ENCODE data around the gene ZNF8.
A peak's percentile ranks its signal among the peaks of the same experiment; 100 is the strongest.
"Not testable (repeated sequence)": the region's sequence is repeated elsewhere in the genome, so short reads cannot be mapped to it uniquely, and the experiment has no call there.

Gene ZNF8

DNA sequence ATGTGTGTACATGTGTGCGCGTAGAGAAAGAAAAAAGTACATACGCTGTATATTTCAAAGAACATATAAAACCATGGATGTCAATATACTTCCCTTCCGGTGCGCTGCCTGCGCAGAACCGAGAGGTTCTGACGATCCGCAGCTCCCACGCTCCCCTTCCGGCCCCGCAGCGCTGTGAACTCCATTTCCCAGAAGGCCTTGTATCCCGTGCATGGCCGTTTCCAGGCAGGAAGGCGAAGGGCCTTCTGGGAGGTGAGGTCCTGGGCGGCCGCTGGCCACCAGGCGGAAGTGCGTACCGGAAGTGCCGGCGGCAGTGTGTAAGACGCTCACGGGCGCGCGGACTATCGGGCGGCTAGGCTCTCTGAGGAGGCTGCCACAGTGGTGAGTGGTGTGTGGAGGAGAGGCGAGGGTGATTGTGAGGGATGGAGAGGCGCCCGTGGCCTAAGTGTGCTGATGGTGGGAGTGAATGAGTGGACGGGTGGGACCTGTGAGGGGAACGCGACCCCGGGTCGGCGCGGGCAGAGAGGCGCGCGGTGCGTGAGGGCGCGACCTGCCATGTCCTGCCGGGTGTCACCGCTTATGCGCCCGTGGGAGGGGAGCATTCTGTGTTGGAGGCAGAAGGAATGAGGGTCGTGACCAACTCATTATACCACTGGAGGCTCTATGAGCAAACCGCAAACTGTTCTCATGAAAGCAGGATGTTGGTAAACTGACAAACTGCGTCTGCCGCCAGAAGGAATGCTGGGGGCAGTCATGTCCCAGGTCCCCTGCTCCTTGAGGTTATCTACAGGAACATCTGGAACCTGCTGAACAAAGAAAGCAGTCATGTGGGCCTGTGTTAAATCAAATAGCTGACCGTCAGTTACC, 26.5 kb downstream of the ZNF8 start, which contains the start of gene ERVK3-1:
Gene ERVK3-1 (plus strand): TSS at position 313 of the 867 bp plus-strand sequence. CDS start 6,792 bp downstream, outside the sequence.
- Histone ChIP-seq H3F3A (ENCODE audit: insufficient read depth, low read length) (no peaks in the 10 kb centered on the region), H3K79me2 (ENCODE audit: low read length) (peaks cover 27% of the 10 kb centered on the region), H3K4me1 (ENCODE audit: low read length) (no peaks in the 10 kb centered on the region), H3K27ac (ENCODE audit: low read length) (peak within 1 kb of the TSS; percentile 45; the same call in 1 of the 2 replicates), H3K4me2 (ENCODE audit: low read depth, low read length) (peak within 1 kb of the TSS; percentile 78), H3K4me3 (ENCODE audit: low read length) (peak within 1 kb of the TSS; percentile 78), H3K27me3 (replicated peaks; ENCODE audit: insufficient read depth, low read length) (no peaks in the 10 kb centered on the region), H3K36me3 (replicated peaks; ENCODE audit: insufficient read depth, low read length) (peaks cover 16% of the 10 kb centered on the region; the same call in 1 of the 2 replicates), H3K9me2 (replicated peaks; ENCODE audit: insufficient read depth, low read length) (no peaks in the 10 kb centered on the region), H2AFZ (ENCODE audit: low read length) (peak within 1 kb of the TSS; percentile 89), H3K9me3 (replicated peaks; ENCODE audit: insufficient read depth, low read length) (no peaks in the 10 kb centered on the region), H3K9ac (ENCODE audit: low read length) (peak within 1 kb of the TSS; percentile 62), H4K20me1 (ENCODE audit: insufficient read depth, low read length) (no peaks in the 10 kb centered on the region)
- TF ChIP-seq CTCF (IDR thresholded peaks at IDR 0.05; ENCODE audit: low read length) (no peak), EZH2phosphoT487 (IDR thresholded peaks at IDR 0.05; ENCODE audit: low read length) (no peak), EZH2 (optimal IDR thresholded peaks at IDR 0.05; ENCODE audit: low read depth, low read length) (no peak)
- DNase-seq: peak; percentile 97

GRCh38 chr19:58305932-58306323, 27.2 kb downstream of the ZNF8 start:
- TF ChIP-seq EZH2phosphoT487 (IDR thresholded peaks at IDR 0.05; ENCODE audit: low read length) (no peak), EZH2 (optimal IDR thresholded peaks at IDR 0.05; ENCODE audit: low read depth, low read length) (no peak), CTCF (IDR thresholded peaks at IDR 0.05; ENCODE audit: low read length) (no peak)
- Histone ChIP-seq H3K4me1 (ENCODE audit: low read length) (no peaks in the 10 kb centered on the region), H3K4me3 (ENCODE audit: low read length) (peak overlapping the region; percentile 78), H3K4me2 (ENCODE audit: low read depth, low read length) (peak overlapping the region; percentile 78), H3K9me3 (replicated peaks; ENCODE audit: insufficient read depth, low read length) (no peaks in the 10 kb centered on the region), H3K27ac (ENCODE audit: low read length) (peak overlapping the region; percentile 45; the same call in 1 of the 2 replicates), H3K36me3 (replicated peaks; ENCODE audit: insufficient read depth, low read length) (peaks cover 16% of the 10 kb centered on the region; the same call in 1 of the 2 replicates), H3K9ac (ENCODE audit: low read length) (peak overlapping the region; percentile 62), H2AFZ (ENCODE audit: low read length) (peak overlapping the region; percentile 50; the same call in 1 of the 2 replicates), H3K27me3 (replicated peaks; ENCODE audit: insufficient read depth, low read length) (no peaks in the 10 kb centered on the region), H3K79me2 (ENCODE audit: low read length) (peaks cover 27% of the 10 kb centered on the region), H4K20me1 (ENCODE audit: insufficient read depth, low read length) (no peaks in the 10 kb centered on the region), H3K9me2 (replicated peaks; ENCODE audit: insufficient read depth, low read length) (no peaks in the 10 kb centered on the region), H3F3A (ENCODE audit: insufficient read depth, low read length) (no peaks in the 10 kb centered on the region)
- DNase-seq: peak; percentile 39

DNA sequence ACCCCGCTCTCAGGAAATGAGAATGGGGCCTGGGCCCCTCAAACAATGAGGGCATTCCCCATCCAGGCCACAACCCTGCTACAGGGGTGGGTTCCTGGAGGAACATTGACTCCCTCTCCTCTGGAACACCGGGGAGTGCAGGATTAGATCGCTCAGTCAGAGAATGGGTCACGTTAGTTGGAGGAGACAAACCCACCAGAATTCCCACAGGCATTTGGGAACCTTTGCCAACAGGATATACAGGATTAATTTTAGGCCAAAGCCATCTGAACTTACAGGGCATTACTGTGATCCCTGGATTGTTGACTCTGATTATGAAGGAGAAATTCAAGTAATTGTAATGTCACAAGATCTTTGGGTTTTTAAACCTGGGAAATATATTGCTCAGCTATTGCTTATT, 29.0 kb downstream of the ZNF8 start:
- H3K9me3 ChIP-seq (replicated peaks; ENCODE audit: insufficient read depth, low read length): no peaks in the 10 kb centered on the region

GRCh38 chr19:58310685-58311084, 31.9 kb downstream of the ZNF8 start:
- H3K36me3 ChIP-seq (replicated peaks; ENCODE audit: insufficient read depth, low read length): peaks cover 29% of the 10 kb centered on the region
- not testable (repeated sequence) for H3K4me3 ChIP-seq (ENCODE audit: low read length); H3F3A ChIP-seq (ENCODE audit: insufficient read depth, low read length); H3K4me2 ChIP-seq (ENCODE audit: low read depth, low read length); H4K20me1 ChIP-seq (ENCODE audit: insufficient read depth, low read length); H3K4me1 ChIP-seq (ENCODE audit: low read length); H3K27me3 ChIP-seq (replicated peaks; ENCODE audit: insufficient read depth, low read length); H2AFZ ChIP-seq (ENCODE audit: low read length); H3K9me3 ChIP-seq (replicated peaks; ENCODE audit: insufficient read depth, low read length); H3K9ac ChIP-seq (ENCODE audit: low read length); DNase-seq; H3K9me2 ChIP-seq (replicated peaks; ENCODE audit: insufficient read depth, low read length); H3K27ac ChIP-seq (ENCODE audit: low read length)
- peaks cover 24% of the 10 kb centered on the region for H3K79me2 ChIP-seq (ENCODE audit: low read length)

More for the DNA sequence above, 29.0 kb downstream of the ZNF8 start:
- H3K4me1 ChIP-seq (ENCODE audit: low read length): no peaks in the 10 kb centered on the region
- H3K9ac ChIP-seq (ENCODE audit: low read length): no peak overlapping the region
- no peak overlapping the region for H3K4me2 ChIP-seq (ENCODE audit: low read depth, low read length)
- H3K9me2 ChIP-seq (replicated peaks; ENCODE audit: insufficient read depth, low read length): no peaks in the 10 kb centered on the region
- no peak for DNase-seq
- no peaks in the 10 kb centered on the region for H4K20me1 ChIP-seq (ENCODE audit: insufficient read depth, low read length)
- no peak overlapping the region for H3K4me3 ChIP-seq (ENCODE audit: low read length)
- TF ChIP-seq EZH2phosphoT487 (IDR thresholded peaks at IDR 0.05; ENCODE audit: low read length) (no peak), EZH2 (optimal IDR thresholded peaks at IDR 0.05; ENCODE audit: low read depth, low read length) (no peak), CTCF (IDR thresholded peaks at IDR 0.05; ENCODE audit: low read length) (no peak)
- no peak overlapping the region for H3K27ac ChIP-seq (ENCODE audit: low read length)
- no peaks in the 10 kb centered on the region for H3F3A ChIP-seq (ENCODE audit: insufficient read depth, low read length)
- H3K79me2 ChIP-seq (ENCODE audit: low read length): peaks cover 27% of the 10 kb centered on the region
- H3K36me3 ChIP-seq (replicated peaks; ENCODE audit: insufficient read depth, low read length): peaks cover 26% of the 10 kb centered on the region
- H3K27me3 ChIP-seq (replicated peaks; ENCODE audit: insufficient read depth, low read length): no peaks in the 10 kb centered on the region
- no peak overlapping the region for H2AFZ ChIP-seq (ENCODE audit: low read length)
